Fibroblast of lung (primary cell): ENCODE results near the gene OR52L1. TPM values are rescaled to one million over a fixed set of nuclear protein-coding genes. Genes with fewer than 3 reads are reported as not detected.

Source experiments
- DNase-seq, 2 donors: peaks; one replicate each; pipeline versions ENCODE4 v3.0.0 to v3.0.0-alpha.2; 2010; ENCODE audit warnings: low read depth in 2 of 2
- H2AFZ ChIP-seq: 2 replicates; pipeline ENCODE4 v1.5.1; 2012; ENCODE audit warnings: low read length, control low read depth, inconsistent platforms
- H3K27ac ChIP-seq: 2 replicates; pipeline ENCODE4 v1.5.1; 2011; ENCODE audit warnings: low read length, control low read depth; ENCODE audit not compliant: insufficient read depth
- H3K27me3 ChIP-seq: 2 replicates; pipeline ENCODE4 v1.5.1; 2011; ENCODE audit warnings: mild to moderate bottlenecking, low read length; ENCODE audit not compliant: control insufficient read depth, insufficient read depth
- H3K36me3 ChIP-seq: 2 replicates; pipeline ENCODE4 v1.5.1; 2011; ENCODE audit warnings: low read length; ENCODE audit not compliant: control insufficient read depth, insufficient read depth
- H3K4me1 ChIP-seq: 2 replicates; pipeline ENCODE4 v1.5.1; 2011; ENCODE audit warnings: low read length; ENCODE audit not compliant: control insufficient read depth, insufficient read depth; ENCODE audit errors: extremely low read depth
- H3K4me2 ChIP-seq: 2 replicates; pipeline ENCODE4 v1.5.1; 2011; ENCODE audit warnings: low read length, control low read depth; ENCODE audit not compliant: insufficient read depth; ENCODE audit errors: extremely low read depth
- H3K4me3 ChIP-seq, 4 experiments: fragments of 200-600 bp in 1 of 4; sonication (generic) in 1 of 4; replicated peaks in 1 of 4; 2 replicates each; pipeline ENCODE4 v1.5.1; 2011 to 2016; ENCODE audit warnings: low read length in 4 of 4, low read depth in 3 of 4, mild to moderate bottlenecking in 3 of 4, control low read depth in 2 of 4, inconsistent platforms in 1 of 4, mixed read lengths in 1 of 4; ENCODE audit not compliant: insufficient read depth in 1 of 4; ENCODE audit errors: control extremely low read depth in 1 of 4
- H3K79me2 ChIP-seq: 2 replicates; pipeline ENCODE4 v1.5.1; 2012; ENCODE audit warnings: mild to moderate bottlenecking, low read length, inconsistent platforms; ENCODE audit not compliant: control insufficient read depth, insufficient read depth
- H3K9ac ChIP-seq: 2 replicates; pipeline ENCODE4 v1.5.1; 2011; ENCODE audit warnings: mild to moderate bottlenecking, low read length, control low read depth; ENCODE audit not compliant: insufficient read depth
- H3K9me3 ChIP-seq: 2 replicates; pipeline ENCODE4 v1.5.1; 2012; ENCODE audit warnings: low read depth, low read length; ENCODE audit not compliant: control insufficient read depth, insufficient read depth
- H4K20me1 ChIP-seq: 2 replicates; pipeline ENCODE4 v1.5.1; 2011; ENCODE audit warnings: low read length; ENCODE audit not compliant: control insufficient read depth, insufficient read depth; ENCODE audit errors: extremely low read depth
- EZH2 ChIP-seq: IDR thresholded peaks from 2 replicates; pipeline ENCODE4 v1.5.1; 2012; ENCODE audit warnings: low read length, control low read depth, mild to moderate bottlenecking; ENCODE audit errors: missing control alignments
- polyA plus RNA-seq, 2 donors: library from polyadenylated mRNA; depleted of rRNA in 1 of 2; stranded (reverse) in 1 of 2; unstranded in 1 of 2; fragments of >200 nt; gene quantifications; 2 replicates each; pipeline ENCODE4 v1.2.1, GENCODE V29; 2011 to 2012; ENCODE audit warnings: missing spikeins in 1 of 2
- total RNA-seq: library from RNA; depleted of rRNA; stranded (reverse); fragments of >200 nt; gene quantifications from 2 replicates; pipeline ENCODE4 v1.2.1, GENCODE V29; 2014
- TF ChIP-seq, protein P1 (sequence below), 2 donors: IDR thresholded peaks in 1 of 2; conservative IDR thresholded peaks in 1 of 2; 1 replicate in 1 of 2; 2 replicates in 1 of 2; pipeline ENCODE4 v1.5.1; 2011 to 2012; ENCODE audit warnings: low read length in 2 of 2, control low read depth in 1 of 2, inconsistent platforms in 1 of 2, low read depth in 1 of 2, mild to moderate bottlenecking in 1 of 2

OR52L1 gene
- total and polyA plus RNA-seq, 2 donors (not counting 1 experiment from before 2014, with no cell fraction given) = not detected

DNA sequence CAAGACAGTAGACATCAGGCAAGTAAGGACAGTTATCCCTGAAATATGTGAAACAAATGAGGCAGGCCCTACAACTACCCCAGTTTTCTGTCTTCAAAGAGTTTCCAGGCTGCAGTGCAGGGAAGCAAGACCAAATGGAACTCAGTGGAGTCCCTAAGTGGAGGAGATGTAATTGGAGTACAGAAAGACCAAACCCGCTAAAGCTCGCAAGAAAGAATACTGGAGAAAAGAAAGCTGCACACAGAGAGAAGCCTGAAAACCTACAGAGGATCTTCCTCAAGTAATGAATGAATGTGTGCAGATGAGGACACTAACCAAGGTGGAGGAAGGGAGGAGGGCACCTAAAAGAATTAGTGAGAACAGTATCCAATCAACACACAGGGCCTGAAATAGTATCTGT, 46.0 kb downstream of the OR52L1 start:
- Histone ChIP-seq H3K4me1 (no peaks in the 10 kb centered on the region), H3K27ac (no peak overlapping the region), H3K27me3 (no peaks in the 10 kb centered on the region), H3K79me2 (no peaks in the 10 kb centered on the region), H3K9me3 (no peaks in the 10 kb centered on the region), H2AFZ (no peak overlapping the region), H3K4me3 (no peak overlapping the region), H4K20me1 (no peaks in the 10 kb centered on the region), H3K9ac (no peak overlapping the region), H3K4me2 (no peak overlapping the region), H3K36me3 (no peaks in the 10 kb centered on the region)
- DNase-seq = no peak
- no peak for TF ChIP-seq EZH2
- TF ChIP-seq, protein P1, sequence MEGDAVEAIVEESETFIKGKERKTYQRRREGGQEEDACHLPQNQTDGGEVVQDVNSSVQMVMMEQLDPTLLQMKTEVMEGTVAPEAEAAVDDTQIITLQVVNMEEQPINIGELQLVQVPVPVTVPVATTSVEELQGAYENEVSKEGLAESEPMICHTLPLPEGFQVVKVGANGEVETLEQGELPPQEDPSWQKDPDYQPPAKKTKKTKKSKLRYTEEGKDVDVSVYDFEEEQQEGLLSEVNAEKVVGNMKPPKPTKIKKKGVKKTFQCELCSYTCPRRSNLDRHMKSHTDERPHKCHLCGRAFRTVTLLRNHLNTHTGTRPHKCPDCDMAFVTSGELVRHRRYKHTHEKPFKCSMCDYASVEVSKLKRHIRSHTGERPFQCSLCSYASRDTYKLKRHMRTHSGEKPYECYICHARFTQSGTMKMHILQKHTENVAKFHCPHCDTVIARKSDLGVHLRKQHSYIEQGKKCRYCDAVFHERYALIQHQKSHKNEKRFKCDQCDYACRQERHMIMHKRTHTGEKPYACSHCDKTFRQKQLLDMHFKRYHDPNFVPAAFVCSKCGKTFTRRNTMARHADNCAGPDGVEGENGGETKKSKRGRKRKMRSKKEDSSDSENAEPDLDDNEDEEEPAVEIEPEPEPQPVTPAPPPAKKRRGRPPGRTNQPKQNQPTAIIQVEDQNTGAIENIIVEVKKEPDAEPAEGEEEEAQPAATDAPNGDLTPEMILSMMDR (conservative IDR thresholded peaks at IDR 0.05 in 1 of 2, IDR thresholded peaks at IDR 0.05 in 1 of 2; ENCODE audit: low read depth in 1 of 2, low read length in 2 of 2) = no peak

DNA sequence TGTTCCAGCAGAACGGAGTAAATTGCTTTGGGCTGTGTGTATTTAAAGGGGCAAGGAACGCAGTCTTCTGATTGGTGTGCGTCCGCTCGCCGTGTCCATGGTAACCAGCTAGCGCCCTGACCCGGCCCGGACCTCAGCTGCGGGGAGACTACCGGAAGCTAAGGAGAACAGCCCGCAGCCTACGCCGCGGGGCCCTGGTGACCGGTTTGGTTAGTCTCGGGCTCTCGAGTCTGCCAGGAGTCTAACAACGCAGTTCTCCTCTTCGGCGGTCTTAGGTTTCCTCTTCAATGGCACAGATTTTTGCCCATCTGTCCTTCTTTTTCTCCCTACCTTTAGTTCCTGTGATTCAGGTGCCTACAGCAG, 48.2 kb downstream of the OR52L1 start:
- TF ChIP-seq, protein P1 (conservative IDR thresholded peaks at IDR 0.05 in 1 of 2, IDR thresholded peaks at IDR 0.05 in 1 of 2; ENCODE audit: low read depth in 1 of 2, low read length in 2 of 2) = no peak
- TF ChIP-seq EZH2 = no peak
- no peak for DNase-seq
- no peaks in the 10 kb centered on the region for H3K36me3 ChIP-seq
- no peaks in the 10 kb centered on the region for H3K9me3 ChIP-seq
- H3K27ac ChIP-seq = no peak overlapping the region
- H3K4me2 ChIP-seq = no peak overlapping the region
- no peak overlapping the region for H3K9ac ChIP-seq
- H3K27me3 ChIP-seq = no peaks in the 10 kb centered on the region
- H4K20me1 ChIP-seq = no peaks in the 10 kb centered on the region
- H3K4me1 ChIP-seq = no peaks in the 10 kb centered on the region
- no peaks in the 10 kb centered on the region for H3K79me2 ChIP-seq
- H2AFZ ChIP-seq = no peak overlapping the region
- H3K4me3 ChIP-seq = no peak overlapping the region

GRCh38 chr11:5937868-5938602, 48.8 kb downstream of the OR52L1 start:
- Histone ChIP-seq H2AFZ (no peak overlapping the region), H4K20me1 (no peaks in the 10 kb centered on the region), H3K4me1 (no peaks in the 10 kb centered on the region), H3K36me3 (no peaks in the 10 kb centered on the region), H3K4me2 (no peak overlapping the region), H3K27ac (no peak overlapping the region), H3K9ac (no peak overlapping the region), H3K79me2 (no peaks in the 10 kb centered on the region), H3K27me3 (no peaks in the 10 kb centered on the region), H3K9me3 (no peaks in the 10 kb centered on the region), H3K4me3 (no peak overlapping the region)
- TF ChIP-seq, protein P1 (conservative IDR thresholded peaks at IDR 0.05 in 1 of 2, IDR thresholded peaks at IDR 0.05 in 1 of 2; ENCODE audit: low read depth in 1 of 2, low read length in 2 of 2) = no peak
- no peak for TF ChIP-seq EZH2
- no peak for DNase-seq

Other genes starting within 250 kb of the OR52L1 start
- 0.33 TPM in 1 of 2 replicates, not detected in the other for gene OR52N4, start 232.7 kb downstream of the OR52L1 start, total RNA-seq
- 0.08 TPM in 1 of 2 replicates, not detected in the other for gene OR52N4, start 232.7 kb downstream of the OR52L1 start, polyA plus RNA-seq
- gene OR52N5, start 203.6 kb downstream of the OR52L1 start, total RNA-seq = not detected in 2 replicates
- gene OR52N5, start 203.6 kb downstream of the OR52L1 start, polyA plus RNA-seq = not detected in 2 replicates
- not detected in 2 replicates for gene OR52N1, start 195.7 kb downstream of the OR52L1 start, total RNA-seq
- gene OR52N1, start 195.7 kb downstream of the OR52L1 start, polyA plus RNA-seq = not detected in 2 replicates
- not detected in 2 replicates for gene OR52N2, start 178.1 kb downstream of the OR52L1 start, total RNA-seq
- not detected in 2 replicates for gene OR52N2, start 178.1 kb downstream of the OR52L1 start, polyA plus RNA-seq
- under 0.01 TPM in 1 of 2 replicates, not detected in the other for gene OR52E6, start 145.1 kb downstream of the OR52L1 start, total RNA-seq
- not detected in 2 replicates for gene OR52E6, start 145.1 kb downstream of the OR52L1 start, polyA plus RNA-seq
- gene OR52E8, start 129.3 kb downstream of the OR52L1 start, total RNA-seq = not detected in 2 replicates
- not detected in 2 replicates for gene OR52E8, start 129.3 kb downstream of the OR52L1 start, polyA plus RNA-seq
- gene OR52E4, start 106.4 kb downstream of the OR52L1 start, total RNA-seq = not detected in 2 replicates
- gene OR52E4, start 106.4 kb downstream of the OR52L1 start, polyA plus RNA-seq = not detected in 2 replicates
- not detected in 2 replicates for gene OR52E5, start 93.8 kb downstream of the OR52L1 start, total RNA-seq
- gene OR52E5, start 93.8 kb downstream of the OR52L1 start, polyA plus RNA-seq = not detected in 2 replicates
- gene OR56A3, start 44.7 kb downstream of the OR52L1 start, total RNA-seq = not detected in 2 replicates
- gene OR56A3, start 44.7 kb downstream of the OR52L1 start, polyA plus RNA-seq = not detected in 2 replicates
- gene OR56A5, start 18.5 kb downstream of the OR52L1 start, total RNA-seq = not detected in 2 replicates
- not detected in 2 replicates for gene OR56A5, start 18.5 kb downstream of the OR52L1 start, polyA plus RNA-seq
- gene OR56A4, start 20.0 kb upstream of the OR52L1 start, total RNA-seq = not detected in 2 replicates
- not detected in 2 replicates for gene OR56A4, start 20.0 kb upstream of the OR52L1 start, polyA plus RNA-seq
- gene OR56A1, start 43.8 kb upstream of the OR52L1 start, total RNA-seq = not detected in 2 replicates
- gene OR56A1, start 43.8 kb upstream of the OR52L1 start, polyA plus RNA-seq = not detected in 2 replicates
- not detected in 2 replicates for gene OR56B4, start 120.7 kb upstream of the OR52L1 start, total RNA-seq
- gene OR56B4, start 120.7 kb upstream of the OR52L1 start, polyA plus RNA-seq = not detected in 2 replicates
- not detected in 2 replicates for gene OR52B2, start 183.3 kb upstream of the OR52L1 start, total RNA-seq
- not detected in 2 replicates for gene OR52B2, start 183.3 kb upstream of the OR52L1 start, polyA plus RNA-seq
- gene OR52W1, start 212.2 kb upstream of the OR52L1 start, total RNA-seq = not detected in 2 replicates
- gene OR52W1, start 212.2 kb upstream of the OR52L1 start, polyA plus RNA-seq = not detected in 2 replicates
- not detected in 2 replicates for gene C11orf42, start 218.6 kb upstream of the OR52L1 start, total RNA-seq
- gene C11orf42, start 218.6 kb upstream of the OR52L1 start, polyA plus RNA-seq = not detected in 2 replicates
- 6.9 and 15.4 TPM in 2 replicates for gene FHIP1B, start 247.7 kb upstream of the OR52L1 start, total RNA-seq
- gene FHIP1B, start 247.7 kb upstream of the OR52L1 start, polyA plus RNA-seq = 9.2 and 10.3 TPM in 2 replicates